HG03520 (cell line): ENCODE data around the gene IQCH.

ENCODE experiments used
- ATAC-seq: cut with Tn5 transposase; IDR thresholded peaks from one replicate; pipeline ENCODE4 v1.9.1; 2021; ENCODE audit warnings: mild to moderate bottlenecking, moderate library complexity; ENCODE audit not compliant: unreplicated experiment

Gene IQCH

GRCh38 chr15:67521029-67521782 lies 266.6 kb downstream of the IQCH start, which contains the start of gene C15orf61:
Gene C15orf61, plus strand, starts transcription at chr15:67521131. Its CDS starts 118 bp downstream, at chr15:67521249.
- ATAC-seq, result peak; percentile 64

- ATAC-seq, result no peak
Observed at GRCh38 chr15:67521783-67522568, 267.4 kb downstream of the IQCH start.

- ATAC-seq, result no peak
Observed at GRCh38 chr15:67523330-67523729, 268.7 kb downstream of the IQCH start.

GRCh38 chr15:67524235-67524634 lies 269.6 kb downstream of the IQCH start:
- ATAC-seq, result no peak

GRCh38 chr15:67528513-67528912 lies 273.9 kb downstream of the IQCH start:
- no peak for ATAC-seq

GRCh38 chr15:67531379-67531914 lies 276.9 kb downstream of the IQCH start:
- no peak for ATAC-seq

GRCh38 chr15:67533873-67534272 lies 279.3 kb downstream of the IQCH start:
- ATAC-seq, result no peak

GRCh38 chr15:67534360-67534759 lies 279.8 kb downstream of the IQCH start:
- no peak for ATAC-seq

- ATAC-seq, result no peak
Observed at GRCh38 chr15:67537771-67538170, 283.2 kb downstream of the IQCH start.

- peak; percentile 41 for ATAC-seq
Observed at GRCh38 chr15:67542420-67543347, 288.1 kb downstream of the IQCH start, which contains the start of gene MAP2K5. Gene MAP2K5, plus strand, starts transcription at chr15:67542703. Its CDS starts 633 bp downstream, at chr15:67543336.

- no peak for ATAC-seq
Observed at GRCh38 chr15:67543348-67543718, 288.7 kb downstream of the IQCH start.

- ATAC-seq, result no peak
Observed at GRCh38 chr15:67544475-67544874, 289.9 kb downstream of the IQCH start.

GRCh38 chr15:67545864-67546263 lies 291.3 kb downstream of the IQCH start:
- ATAC-seq, result no peak

GRCh38 chr15:67547064-67547463 lies 292.5 kb downstream of the IQCH start:
- ATAC-seq, result no peak

GRCh38 chr15:67547836-67548235 lies 293.2 kb downstream of the IQCH start:
- ATAC-seq, result no peak

- no peak for ATAC-seq
Observed at GRCh38 chr15:67548236-67548852, 293.8 kb downstream of the IQCH start.

GRCh38 chr15:67548862-67549651 lies 294.5 kb downstream of the IQCH start:
- no peak for ATAC-seq

- ATAC-seq, result no peak
Observed at GRCh38 chr15:67549736-67550135, 295.1 kb downstream of the IQCH start.

GRCh38 chr15:67550522-67550921 lies 295.9 kb downstream of the IQCH start:
- no peak for ATAC-seq
